ENCODE data around the gene UBL4B.

The UBL4B gene

GRCh38 chr1:110161165-110161564, 48.9 kb downstream of the UBL4B start:
- Histone ChIP-seq H3K23ac (ENCODE audit: low read depth, low read length, poor library complexity) (no peak overlapping the region), H2BK5ac (ENCODE audit: low read length) (no peak overlapping the region), H3K18ac (ENCODE audit: low read length) (no peak overlapping the region), H4K91ac (ENCODE audit: low read depth, low read length, poor library complexity) (no peak overlapping the region), H3K4me3 (ENCODE audit: low read length in 2 of 2) (no peak overlapping the region), H2AK5ac (ENCODE audit: low read depth, low read length) (no peak overlapping the region), H3K79me1 (ENCODE audit: low read depth, low read length) (no peaks in the 10 kb centered on the region), H3K4me2 (ENCODE audit: insufficient read depth, low read length, poor library complexity, severe bottlenecking) (no peak overlapping the region), H2BK120ac (ENCODE audit: low read depth, low read length) (no peak overlapping the region), H3K4me1 (ENCODE audit: control insufficient read depth in 2 of 2, insufficient read depth in 1 of 2, low read depth in 1 of 2, low read length in 2 of 2) (no peaks in the 10 kb centered on the region), H3K27ac (replicated peaks; ENCODE audit: low read length) (no peak overlapping the region), H3K27me3 (ENCODE audit: control insufficient read depth in 3 of 3, insufficient read depth in 3 of 3, low read depth in 1 of 3, low read length in 3 of 3) (peaks cover 0 to 64% (median 0%) of the 10 kb centered on the region in 3 experiments), H3K9ac (ENCODE audit: low read depth, low read length, poor library complexity) (no peak overlapping the region), H2BK15ac (ENCODE audit: low read length) (no peak overlapping the region), H2BK12ac (ENCODE audit: low read length) (no peak overlapping the region), H3K4ac (ENCODE audit: low read length) (no peak overlapping the region), H3K9me3 (replicated peaks in 1 of 2; ENCODE audit: control insufficient read depth in 2 of 2, insufficient read depth in 1 of 2, low read depth in 1 of 2, low read length in 2 of 2) (no peaks in the 10 kb centered on the region), H3K14ac (ENCODE audit: low read length) (no peak overlapping the region), H2AFZ (ENCODE audit: low read length) (no peak overlapping the region), H3K36me3 (replicated peaks in 1 of 2; ENCODE audit: control insufficient read depth in 2 of 2, insufficient read depth in 2 of 2, low read length in 2 of 2) (no peaks in the 10 kb centered on the region), H4K8ac (ENCODE audit: low read depth, low read length) (no peak overlapping the region)
- WGBS, 2 donors (ENCODE audit: extremely low coverage in 2 of 2, insufficient read length in 2 of 2, insufficient replicate concordance in 1 of 2), result no CpG with 5 or more reads among the region's 3 CpGs
- no peak for DNase-seq (ENCODE audit: low spot score)

- WGBS, 2 donors (ENCODE audit: extremely low coverage in 2 of 2, insufficient read length in 2 of 2, insufficient replicate concordance in 1 of 2), result no CpG with 5 or more reads among the region's 11 CpGs
- no peak overlapping the region for H4K8ac ChIP-seq (ENCODE audit: low read depth, low read length)
- H3K23ac ChIP-seq (ENCODE audit: low read depth, low read length, poor library complexity), result no peak overlapping the region
- H2BK12ac ChIP-seq (ENCODE audit: low read length), result no peak overlapping the region
- no peak overlapping the region for H2BK120ac ChIP-seq (ENCODE audit: low read depth, low read length)
- no peak for DNase-seq (ENCODE audit: low spot score)
- H3K27ac ChIP-seq (replicated peaks; ENCODE audit: low read length), result no peak overlapping the region
- H2AK5ac ChIP-seq (ENCODE audit: low read depth, low read length), result no peak overlapping the region
- peak overlapping the region; percentile 47 for H3K9ac ChIP-seq (ENCODE audit: low read depth, low read length, poor library complexity)
- no peaks in the 10 kb centered on the region for H3K9me3 ChIP-seq (replicated peaks in 1 of 2; ENCODE audit: control insufficient read depth in 2 of 2, insufficient read depth in 1 of 2, low read depth in 1 of 2, low read length in 2 of 2)
- H2AFZ ChIP-seq (ENCODE audit: low read length), result no peak overlapping the region
- H4K91ac ChIP-seq (ENCODE audit: low read depth, low read length, poor library complexity), result no peak overlapping the region
- no peaks in the 10 kb centered on the region for H3K36me3 ChIP-seq (replicated peaks in 1 of 2; ENCODE audit: control insufficient read depth in 2 of 2, insufficient read depth in 2 of 2, low read length in 2 of 2)
- no peak overlapping the region for H2BK5ac ChIP-seq (ENCODE audit: low read length)
- H3K4ac ChIP-seq (ENCODE audit: low read length), result no peak overlapping the region
- no peak overlapping the region for H3K18ac ChIP-seq (ENCODE audit: low read length)
- H3K4me3 ChIP-seq (ENCODE audit: low read length in 2 of 2), result no peak overlapping the region
- H3K4me1 ChIP-seq (ENCODE audit: control insufficient read depth in 2 of 2, insufficient read depth in 1 of 2, low read depth in 1 of 2, low read length in 2 of 2), result no peaks in the 10 kb centered on the region
- H3K27me3 ChIP-seq (ENCODE audit: control insufficient read depth in 3 of 3, insufficient read depth in 3 of 3, low read depth in 1 of 3, low read length in 3 of 3), result peaks cover 0 to 71% (median 0%) of the 10 kb centered on the region in 3 experiments
- H3K14ac ChIP-seq (ENCODE audit: low read length), result no peak overlapping the region
- H3K79me1 ChIP-seq (ENCODE audit: low read depth, low read length), result no peaks in the 10 kb centered on the region
- H3K4me2 ChIP-seq (ENCODE audit: insufficient read depth, low read length, poor library complexity, severe bottlenecking), result no peak overlapping the region
- H2BK15ac ChIP-seq (ENCODE audit: low read length), result no peak overlapping the region
These were observed 49.6 kb downstream of the UBL4B start for GRCh38 chr1:110161849-110162248.

Data from neuronal stem cell (in vitro differentiated cells).